K562 (cell line): ENCODE results near the gene PIP5KL1. TPM values are rescaled to one million over a fixed set of nuclear protein-coding genes. Genes with fewer than 3 reads are reported as not detected.
A peak's percentile ranks its signal among the peaks of the same experiment; 100 is the strongest.

Experiments
- ATAC-seq: fragments of 200-7000 bp; cut with Tn5 transposase; 3 replicates; pipeline ENCODE4 v1.9.1; 2020; ENCODE audit warnings: moderate library complexity
- BruUV-seq: library from RNA; stranded (reverse); fragments of 400-500 nt; replicated peaks from 2 replicates; lab custom pipeline; 2021; lab: Mats Ljungman, UMichigan
- CTCF ChIA-PET: fragments of 300-600 bp; formaldehyde crosslinking; extraction: SDS; loops from one replicate; lab custom pipeline; 2021; ENCODE audit warnings: low intra/inter-chr PET ratio; lab: Yijun Ruan, JAX
- POLR2A ChIA-PET: fragments of 300-600, 350-650 bp; sonication (Branson Sonifier 250); formaldehyde crosslinking; extraction: SDS; loops from one replicate; lab custom pipeline; 2021; ENCODE audit warnings: antibody characterized with exemption, inconsistent platforms; lab: Yijun Ruan, JAX
- DNase-seq, 4 experiments: peaks; one replicate each; pipeline versions ENCODE4 v3.0.0 to v3.0.0-alpha.2; 2011 to 2018; ENCODE audit warnings: low spot score in 3 of 4, mixed read lengths in 3 of 4; ENCODE audit errors: extremely low read depth in 1 of 4
- FAIRE-seq: peaks from 2 replicates; lab custom pipeline; 2011; peaks lifted over from hg19 to GRCh38; lab: Jason Lieb, UNC
- H2AFZ ChIP-seq: 2 replicates; pipeline ENCODE4 v1.6.0; 2011; ENCODE audit warnings: low read depth, low read length, control low read depth, inconsistent platforms
- H3K27ac ChIP-seq: fragments of 200-600 bp; 3 replicates; pipeline ENCODE4 v1.8.0; 2011; ENCODE audit warnings: low read depth, mild to moderate bottlenecking, control low read depth, inconsistent platforms, low read length, moderate library complexity, mixed read lengths; ENCODE audit errors: extremely low read depth
- H3K27me3 ChIP-seq, 2 experiments: fragments of 300-600 bp in 1 of 2; 2 replicates in 1 of 2; 3 replicates in 1 of 2; pipeline versions ENCODE4 v1.6.0 to v1.8.0; 2011; ENCODE audit warnings: inconsistent platforms in 2 of 2, low read length in 2 of 2, mild to moderate bottlenecking in 1 of 2, mixed read lengths in 1 of 2, moderate library complexity in 1 of 2; ENCODE audit not compliant: control insufficient read depth in 2 of 2, insufficient read depth in 2 of 2
- H3K36me3 ChIP-seq: fragments of 300-600 bp; 3 replicates; pipeline ENCODE4 v1.8.0; 2011; ENCODE audit warnings: mild to moderate bottlenecking, low read length, inconsistent platforms; ENCODE audit not compliant: control insufficient read depth, insufficient read depth
- H3K4me1 ChIP-seq, 2 experiments: fragments of 200-600 bp in 1 of 2; replicated peaks in 1 of 2; 2 replicates in 1 of 2; 3 replicates in 1 of 2; pipeline versions ENCODE4 v1.5.1 to v1.8.0; 2011; ENCODE audit warnings: inconsistent platforms in 2 of 2, low read length in 2 of 2, mild to moderate bottlenecking in 1 of 2, mixed read lengths in 1 of 2, moderate library complexity in 1 of 2; ENCODE audit not compliant: control insufficient read depth in 2 of 2, insufficient read depth in 2 of 2
- H3K4me2 ChIP-seq: 2 replicates; pipeline ENCODE4 v1.6.1; 2011; ENCODE audit warnings: low read length, control low read depth, inconsistent platforms, mixed read lengths; ENCODE audit not compliant: insufficient read depth
- H3K4me3 ChIP-seq: fragments of 200-600 bp; sonication (generic), shearing (Covaris generic); 2 replicates; pipeline ENCODE4 v1.5.1; 2016; ENCODE audit warnings: control low read depth, inconsistent platforms
- H3K79me2 ChIP-seq: fragments of 200-600 bp; 3 replicates; pipeline ENCODE4 v1.8.0; 2011; ENCODE audit warnings: low read length, inconsistent platforms; ENCODE audit not compliant: control insufficient read depth, insufficient read depth
- H3K9ac ChIP-seq, 2 experiments: 2 replicates each; pipeline versions ENCODE4 v1.6.0 to v1.6.1; 2011; ENCODE audit warnings: low read depth in 2 of 2, low read length in 2 of 2, control low read depth in 1 of 2, inconsistent platforms in 1 of 2, mild to moderate bottlenecking in 1 of 2, mixed read lengths in 1 of 2; ENCODE audit not compliant: insufficient read depth in 1 of 2
- H3K9me1 ChIP-seq: one replicate; pipeline ENCODE4 v1.6.0; 2011; ENCODE audit warnings: inconsistent platforms, mild to moderate bottlenecking, low read length, moderate library complexity; ENCODE audit not compliant: control insufficient read depth, insufficient read depth
- H3K9me3 ChIP-seq: replicated peaks from 2 replicates; pipeline ENCODE4 v1.5.1; 2011; ENCODE audit warnings: low read depth, low read length, inconsistent platforms; ENCODE audit not compliant: control insufficient read depth, insufficient read depth
- H4K20me1 ChIP-seq: replicated peaks from 2 replicates; pipeline ENCODE4 v1.6.1; 2011; ENCODE audit warnings: low read length, inconsistent platforms, mixed read lengths; ENCODE audit not compliant: control insufficient read depth, insufficient read depth
- ADNP ChIP-seq: fragments of 200-800 bp; sonication (Bioruptor generic); IDR thresholded peaks from 2 replicates; pipeline ENCODE4 v1.6.1; 2016; ENCODE audit warnings: missing genetic modification characterization, missing compliant biosample characterization
- ATF6 ChIP-seq: sonication (generic); formaldehyde crosslinking; IDR thresholded peaks from 2 replicates; pipeline ENCODE4 v1.4.0; 2020; ENCODE audit warnings: mild to moderate bottlenecking, missing genetic modification reagents
- BRD9 ChIP-seq: fragments of 450-650 bp; IDR thresholded peaks from 2 replicates; pipeline ENCODE4 v1.6.1; 2018; ENCODE audit warnings: low read depth; ENCODE audit not compliant: partially characterized antibody
- CBX1 ChIP-seq: sonication (generic); IDR thresholded peaks from 2 replicates; pipeline ENCODE4 v1.6.1; 2016; ENCODE audit warnings: antibody characterized with exemption, low read depth, mild to moderate bottlenecking
- CBX5 ChIP-seq: IDR thresholded peaks from 2 replicates; pipeline ENCODE4 v1.6.1; 2014; ENCODE audit warnings: low read depth, borderline replicate concordance
- CTCFL ChIP-seq: IDR thresholded peaks from 2 replicates; pipeline ENCODE4 v1.6.1; 2011; ENCODE audit warnings: borderline replicate concordance, low read depth, mild to moderate bottlenecking, moderate library complexity, low read length; ENCODE audit not compliant: insufficient read depth, poor library complexity, severe bottlenecking
- ERF ChIP-seq: fragments of 450-650 bp; formaldehyde crosslinking; IDR thresholded peaks from 2 replicates; pipeline ENCODE4 v1.4.0; 2020; ENCODE audit warnings: mild to moderate bottlenecking, mixed read lengths
- GTF2E2 ChIP-seq: fragments of 200-800 bp; sonication (Bioruptor generic); IDR thresholded peaks from 2 replicates; pipeline ENCODE4 v1.6.1; 2016; ENCODE audit warnings: missing genetic modification characterization, missing compliant biosample characterization
- KLF13 ChIP-seq: fragments of 450-650 bp; IDR thresholded peaks from 2 replicates; pipeline ENCODE4 v1.6.1; 2016; ENCODE audit warnings: missing genetic modification characterization, low read depth, mild to moderate bottlenecking, missing compliant biosample characterization, moderate library complexity, borderline replicate concordance
- NEUROD1 ChIP-seq: fragments of 150-350 bp; IDR thresholded peaks from 2 replicates; pipeline ENCODE4 v1.6.1; 2014; ENCODE audit warnings: borderline replicate concordance, low read length, low read depth; ENCODE audit not compliant: partially characterized antibody
- RBFOX2 ChIP-seq: fragments of 200-400 bp; formaldehyde crosslinking; IDR thresholded peaks from 2 replicates; pipeline ENCODE4 v1.6.1; 2017; ENCODE audit warnings: low read depth, mild to moderate bottlenecking, low read length, moderate library complexity
- SMARCA5 ChIP-seq: fragments of 450-650 bp; IDR thresholded peaks from 2 replicates; pipeline ENCODE4 v1.6.1; 2016
- STAT5A ChIP-seq: IDR thresholded peaks from 2 replicates; pipeline ENCODE4 v1.6.1; 2012; ENCODE audit warnings: low read length, inconsistent platforms, borderline replicate concordance
- TRIM28 ChIP-seq: fragments of 450-650 bp; IDR thresholded peaks from 2 replicates; pipeline ENCODE4 v1.6.1; 2017
- ZBTB33 ChIP-seq: sonication (generic); formaldehyde crosslinking; IDR thresholded peaks from 2 replicates; pipeline ENCODE4 v1.8.1; 2023; ENCODE audit warnings: mild to moderate bottlenecking, missing genetic modification reagents
- ZKSCAN3 ChIP-seq: fragments of 250-450 bp; sonication (Bioruptor Pico); IDR thresholded peaks from 2 replicates; pipeline ENCODE4 v1.4.0; 2020
- WGBS: fragments of 100-300 bp; shearing (Covaris generic); methylation state at CpG from one replicate; pipeline ENCODE4 v1.1.6; 2016; ENCODE audit warnings: low coverage, mixed read lengths; ENCODE audit not compliant: insufficient coverage; ENCODE audit errors: missing lambda C conversion rate; 5-methylcytosine and 5-hydroxymethylcytosine counted together
- in situ Hi-C: fragments of 300-500 bp; cut with MboI; formaldehyde crosslinking; loops from 4 replicates; pipeline ENCODE4 v1.15.0; 2018; ENCODE audit warnings: inconsistent platforms, mixed read lengths
- intact Hi-C: fragments of 100-400 bp; cut with micrococcal nuclease; formaldehyde crosslinking; loops from 2 replicates; pipeline ENCODE4 v1.14.2; 2022
- polyA plus RNA-seq, 8 experiments: library from polyadenylated mRNA; depleted of rRNA in 4 of 8; stranded (reverse) in 5 of 8; unstranded in 3 of 8; fragments of >200 nt; fragmentation: Nextera tagmentation in 2 of 8; fragmentation: Illumina TruSeq in 1 of 8; extraction: Ambion mirVana in 2 of 8; extraction: Trizol in 1 of 8; gene quantifications; 2 replicates each; pipeline versions ENCODE4 v1.2.1 to v1.2.3, GENCODE V29; 2011 to 2014; ENCODE audit warnings: inconsistent platforms in 1 of 8, missing spikeins in 1 of 8
- total RNA-seq, 7 experiments: library from RNA; depleted of rRNA in 6 of 7; stranded (reverse); fragments of >200 nt in 6 of 7; fragmentation: Illumina TruSeq in 2 of 7; extraction: Trizol in 2 of 7; gene quantifications; 2 replicates each; pipeline versions ENCODE4 v1.2.1 to v1.2.3, GENCODE V29; 2011 to 2021; ENCODE audit warnings: low replicate concordance in 1 of 7

The PIP5KL1 gene
- total and polyA plus RNA-seq, 9 of the 15 experiments (the other 6 are each of a cell fraction or from before 2014, with no cell fraction given) = 0.18 to 4.8 (median 1.2) TPM

GRCh38 chr9:127887792-127888191 is 42.8 kb downstream of the PIP5KL1 start (continued):
- TF ChIP-seq CTCFL = no peak

DNA sequence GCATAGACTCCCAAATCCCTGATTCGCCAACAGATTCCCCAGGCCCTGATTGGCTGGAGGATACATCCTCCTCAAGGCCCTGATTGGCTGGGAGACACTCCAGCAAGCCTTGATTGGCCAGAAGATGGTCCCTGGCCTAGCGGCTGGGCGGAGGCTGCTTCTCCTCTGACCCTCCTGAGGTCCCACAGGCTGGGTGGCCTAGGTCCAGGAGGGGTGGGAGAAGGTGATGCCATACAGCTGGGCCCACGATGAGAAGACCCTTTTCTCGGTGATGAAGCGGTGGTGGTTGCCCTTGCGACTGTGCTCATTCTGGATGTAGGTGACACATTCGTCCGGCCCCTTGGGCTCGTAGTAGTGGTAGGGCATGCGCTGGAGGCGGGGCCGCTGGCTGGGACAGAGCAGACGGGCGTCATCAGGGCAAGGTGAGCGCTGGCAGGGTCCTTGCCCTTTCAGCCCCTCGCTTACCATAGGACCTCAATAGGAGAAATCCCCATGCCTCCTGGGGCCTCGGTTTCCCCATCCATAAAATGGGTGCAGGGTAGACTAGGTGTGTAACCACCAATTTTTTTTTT is 44.1 kb downstream of the PIP5KL1 start:
- no peaks in the 10 kb centered on the region for H3K79me2 ChIP-seq
- no peak overlapping the region for H3K4me2 ChIP-seq
- H4K20me1 ChIP-seq = no peaks in the 10 kb centered on the region
- ATAC-seq = peak; percentile 71
- ChIA-PET POLR2A (interaction anchor here (1.0 kb wide), 1 partner anchor 8 kb away, joined by 3 read pairs; no protein-coding TSS in a partner anchor), CTCF (no interaction called here)
- WGBS = 93% methylated on average over 18 of the region's 18 CpGs
- peak in 3 of 4 experiments; percentile 78 to 85 (median 82) for DNase-seq
- H3K4me3 ChIP-seq = no peak overlapping the region
- H3K9me1 ChIP-seq = no peaks in the 10 kb centered on the region
- H3K36me3 ChIP-seq = peaks cover 54% of the 10 kb centered on the region
- H2AFZ ChIP-seq = no peak overlapping the region
- H3K9ac ChIP-seq = no peak overlapping the region
- peak; percentile 65 for FAIRE-seq
- H3K9me3 ChIP-seq = no peaks in the 10 kb centered on the region
- intact Hi-C loops (no loop called here), in situ Hi-C loops (no loop called here)
- H3K4me1 ChIP-seq = peaks cover 0 to 35% of the 10 kb centered on the region in 2 experiments; a peak in 3 of 5 replicates
- no TSS peak for BruUV-seq
- H3K27me3 ChIP-seq = no peaks in the 10 kb centered on the region
- H3K27ac ChIP-seq = no peak overlapping the region
- TF ChIP-seq ATF6 (CRISPR knock-in tag) (no peak), ADNP (peak; percentile 88), ZKSCAN3 (CRISPR knock-in tag) (no peak), TRIM28 (no peak), ZBTB33 (CRISPR knock-in tag) (peak; percentile 88), CBX1 (0 out of 2 replicates have a peak, but pooled peaks have one; percentile 81), STAT5A (no peak), ERF (CRISPR knock-in tag) (no peak), GTF2E2 (tag) (no peak), SMARCA5 (peak; percentile 91), KLF13 (tag) (no peak), NEUROD1 (peak; percentile 72), BRD9 (no peak), RBFOX2 (0 out of 2 replicates have a peak, but pooled peaks have one; percentile 13), CBX5 (no peak)
